Endothelial cell of umbilical vein (primary cell): ENCODE data around the gene ADAP2. TPM values are rescaled to one million over a fixed set of nuclear protein-coding genes. Genes with fewer than 3 reads are reported as not detected.
A peak's percentile ranks its signal among the peaks of the same experiment; 100 is the strongest.

Experiments used
- BruUV-seq: library from RNA; stranded (reverse); fragments of 400-500 nt; replicated peaks from 2 replicates; lab custom pipeline; 2021; lab: Mats Ljungman, UMichigan
- CTCF ChIA-PET: fragments of 300-600, 350-600 bp; sonication (Branson Sonifier 250); formaldehyde crosslinking; loops from one replicate; lab custom pipeline; 2021; ENCODE audit warnings: antibody characterized with exemption, inconsistent platforms; lab: Charles Lee
- POLR2A ChIA-PET: fragments of 300-600, 350-600 bp; sonication (Branson Sonifier 250); formaldehyde crosslinking; loops from one replicate; lab custom pipeline; 2021; ENCODE audit warnings: antibody characterized with exemption, inconsistent platforms; lab: Charles Lee
- DNase-seq: peaks from one replicate; pipeline ENCODE4 v3.0.0-alpha.2; 2011; ENCODE audit warnings: low read depth, low spot score
- FAIRE-seq: peaks from 2 replicates; lab custom pipeline; 2011; peaks lifted over from hg19 to GRCh38; lab: Jason Lieb, UNC
- H2AFZ ChIP-seq: 2 replicates; pipeline ENCODE4 v1.6.0; 2012; ENCODE audit warnings: low read depth, low read length, control low read depth, inconsistent platforms
- H3K27ac ChIP-seq: 2 replicates; pipeline ENCODE4 v1.5.1; 2011; ENCODE audit warnings: low read depth, mild to moderate bottlenecking, control low read depth, low read length, moderate library complexity; ENCODE audit not compliant: insufficient read depth
- H3K27me3 ChIP-seq, 2 experiments: 2 replicates each; pipeline versions ENCODE4 v1.6.0 to v1.6.1; 2011; ENCODE audit warnings: low read length in 2 of 2, mixed read lengths in 1 of 2; ENCODE audit not compliant: control insufficient read depth in 2 of 2, insufficient read depth in 2 of 2
- H3K36me3 ChIP-seq, 2 experiments: 2 replicates in 1 of 2; 3 replicates in 1 of 2; pipeline ENCODE4 v1.5.1; 2011; ENCODE audit warnings: low read length in 2 of 2, mild to moderate bottlenecking in 1 of 2, moderate library complexity in 1 of 2; ENCODE audit not compliant: control insufficient read depth in 2 of 2, insufficient read depth in 2 of 2; ENCODE audit errors: extremely low read depth in 1 of 2
- H3K4me1 ChIP-seq: 3 replicates; pipeline ENCODE4 v1.5.1; 2011; ENCODE audit warnings: mild to moderate bottlenecking, low read length; ENCODE audit not compliant: control insufficient read depth, insufficient read depth; ENCODE audit errors: extremely low read depth
- H3K4me2 ChIP-seq: 2 replicates; pipeline ENCODE4 v1.6.1; 2011; ENCODE audit warnings: low read length, control low read depth, mixed read lengths; ENCODE audit not compliant: insufficient read depth
- H3K4me3 ChIP-seq, 3 experiments: fragments of 200-600 bp in 1 of 3; sonication (generic), shearing (Covaris generic) in 1 of 3; replicated peaks in 1 of 3; 2 replicates each; pipeline ENCODE4 v1.5.1; 2011 to 2016; ENCODE audit warnings: control low read depth in 3 of 3, low read length in 3 of 3, mild to moderate bottlenecking in 2 of 3, inconsistent platforms in 1 of 3, low read depth in 1 of 3, moderate library complexity in 1 of 3; ENCODE audit not compliant: insufficient read depth in 1 of 3
- H3K79me2 ChIP-seq: 2 replicates; pipeline ENCODE4 v1.6.0; 2012; ENCODE audit warnings: low read length, inconsistent platforms; ENCODE audit not compliant: control insufficient read depth, insufficient read depth
- H3K9ac ChIP-seq: replicated peaks from 2 replicates; pipeline ENCODE3; 2011; ENCODE audit warnings: low read length, control low read depth; ENCODE audit not compliant: insufficient read depth; ENCODE audit errors: extremely low read depth
- H3K9me1 ChIP-seq: replicated peaks from 3 replicates; pipeline ENCODE4 v1.6.0; 2011; ENCODE audit warnings: mild to moderate bottlenecking, low read length; ENCODE audit not compliant: control insufficient read depth, insufficient read depth; ENCODE audit errors: extremely low read depth
- H3K9me3 ChIP-seq: replicated peaks from 2 replicates; pipeline ENCODE4 v1.5.1; 2012; ENCODE audit warnings: low read length, inconsistent platforms; ENCODE audit not compliant: control insufficient read depth, insufficient read depth
- H4K20me1 ChIP-seq: replicated peaks from 2 replicates; pipeline ENCODE3; 2011; ENCODE audit warnings: mild to moderate bottlenecking, low read length; ENCODE audit not compliant: control insufficient read depth, insufficient read depth; ENCODE audit errors: extremely low read depth
- EZH2 ChIP-seq: IDR thresholded peaks from 2 replicates; pipeline ENCODE4 v1.6.1; 2012; ENCODE audit warnings: borderline replicate concordance, low read depth, mild to moderate bottlenecking, moderate library complexity, low read length, inconsistent platforms; ENCODE audit not compliant: severe bottlenecking
- FOS ChIP-seq: IDR thresholded peaks from 2 replicates; pipeline ENCODE4 v1.6.1; 2011; ENCODE audit warnings: mild to moderate bottlenecking, low read length, moderate library complexity, borderline replicate concordance; ENCODE audit not compliant: insufficient read depth
- GATA2 ChIP-seq: IDR thresholded peaks from 2 replicates; pipeline ENCODE4 v1.7.0; 2011; ENCODE audit warnings: low read depth, mild to moderate bottlenecking, moderate library complexity, mixed read lengths, low read length; ENCODE audit not compliant: insufficient read length, insufficient read depth
- JUN ChIP-seq: IDR thresholded peaks from 2 replicates; pipeline ENCODE4 v1.6.1; 2011; ENCODE audit warnings: borderline replicate concordance, low read depth; ENCODE audit not compliant: insufficient read length, insufficient read depth
- MYC ChIP-seq: IDR thresholded peaks from one replicate; pipeline ENCODE4 v1.6.1; 2011; ENCODE audit warnings: mild to moderate bottlenecking, low read depth, low read length
- POLR2A ChIP-seq: IDR thresholded peaks from 2 replicates; pipeline ENCODE4 v1.6.1; 2012; ENCODE audit warnings: low read depth, mild to moderate bottlenecking, control low read depth, low read length
- dilution Hi-C: fragments of 300-500 bp; cut with MboI; formaldehyde crosslinking; loops from one replicate; pipeline ENCODE4 v1.15.0; 2019; ENCODE audit warnings: low sequenced_read_pairs; ENCODE audit not compliant: extremely low pct_ligation_motif_present
- intact Hi-C: fragments of 100-400 bp; cut with micrococcal nuclease; formaldehyde crosslinking; loops from one replicate; pipeline ENCODE4 v1.10.0; 2022
- polyA plus RNA-seq, 4 experiments: library from polyadenylated mRNA; depleted of rRNA in 3 of 4; stranded (reverse) in 3 of 4; unstranded in 1 of 4; fragments of >200 nt; gene quantifications; 2 replicates each; pipeline versions ENCODE4 v1.2.1 to v1.2.3, GENCODE V29; 2011 to 2012; ENCODE audit warnings: missing spikeins in 1 of 4
- total RNA-seq: library from RNA; stranded (reverse); gene quantifications from 2 replicates; pipeline ENCODE4 v1.2.3, GENCODE V29; 2021
- TF ChIP-seq, protein P1 (sequence below), 2 donors: IDR thresholded peaks; 1 replicate in 1 of 2; 2 replicates in 1 of 2; pipeline ENCODE4 v1.5.1; 2011; ENCODE audit warnings: low read length in 2 of 2, mild to moderate bottlenecking in 2 of 2, moderate library complexity in 2 of 2, control low read depth in 1 of 2, inconsistent platforms in 1 of 2, low read depth in 1 of 2; ENCODE audit not compliant: insufficient read depth in 1 of 2; ENCODE audit errors: extremely low read depth in 1 of 2
- TF ChIP-seq, protein P2 (sequence below): IDR thresholded peaks from 2 replicates; pipeline ENCODE4 v1.6.1; 2011; ENCODE audit not compliant: insufficient read depth, insufficient read length

Gene ADAP2
- total and polyA plus RNA-seq, 2 donors (not counting 3 experiments of a cell fraction or from before 2014, with no cell fraction given): 0.28 to 1.0 TPM

DNA sequence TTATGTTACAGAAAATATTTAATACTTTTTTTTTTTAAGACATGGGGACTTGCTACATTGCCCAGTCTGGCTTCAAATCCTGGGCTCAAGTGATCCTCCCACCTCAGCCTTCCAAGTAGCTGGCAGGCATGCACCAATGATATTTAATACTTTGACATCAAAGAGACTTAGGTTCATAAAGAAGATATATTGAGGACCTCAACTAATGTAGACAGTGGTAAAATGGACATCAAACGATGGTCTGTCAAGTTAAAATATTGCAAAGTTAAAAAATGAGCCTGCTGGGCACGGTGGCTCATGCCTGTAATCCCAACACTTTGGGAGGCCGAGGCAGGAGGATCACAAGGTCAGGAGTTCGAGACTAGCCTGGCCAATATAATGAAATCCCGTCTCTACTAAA, 24.4 kb upstream of the ADAP2 start:
- intact Hi-C loops: no loop called here
- dilution Hi-C loops: no loop called here
- H3K27ac ChIP-seq: no peak overlapping the region
- no peak for FAIRE-seq
- peaks cover 0 to 18% of the 10 kb centered on the region in 2 experiments for H3K36me3 ChIP-seq
- no peak for TF ChIP-seq FOS
- no peak for TF ChIP-seq MYC
- no peak for TF ChIP-seq JUN
- TF ChIP-seq, protein P1, sequence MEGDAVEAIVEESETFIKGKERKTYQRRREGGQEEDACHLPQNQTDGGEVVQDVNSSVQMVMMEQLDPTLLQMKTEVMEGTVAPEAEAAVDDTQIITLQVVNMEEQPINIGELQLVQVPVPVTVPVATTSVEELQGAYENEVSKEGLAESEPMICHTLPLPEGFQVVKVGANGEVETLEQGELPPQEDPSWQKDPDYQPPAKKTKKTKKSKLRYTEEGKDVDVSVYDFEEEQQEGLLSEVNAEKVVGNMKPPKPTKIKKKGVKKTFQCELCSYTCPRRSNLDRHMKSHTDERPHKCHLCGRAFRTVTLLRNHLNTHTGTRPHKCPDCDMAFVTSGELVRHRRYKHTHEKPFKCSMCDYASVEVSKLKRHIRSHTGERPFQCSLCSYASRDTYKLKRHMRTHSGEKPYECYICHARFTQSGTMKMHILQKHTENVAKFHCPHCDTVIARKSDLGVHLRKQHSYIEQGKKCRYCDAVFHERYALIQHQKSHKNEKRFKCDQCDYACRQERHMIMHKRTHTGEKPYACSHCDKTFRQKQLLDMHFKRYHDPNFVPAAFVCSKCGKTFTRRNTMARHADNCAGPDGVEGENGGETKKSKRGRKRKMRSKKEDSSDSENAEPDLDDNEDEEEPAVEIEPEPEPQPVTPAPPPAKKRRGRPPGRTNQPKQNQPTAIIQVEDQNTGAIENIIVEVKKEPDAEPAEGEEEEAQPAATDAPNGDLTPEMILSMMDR (IDR thresholded peaks at IDR 0.05; ENCODE audit: extremely low read depth in 1 of 2, insufficient read depth in 1 of 2, low read depth in 1 of 2, low read length in 2 of 2): no peak
- H4K20me1 ChIP-seq: no peaks in the 10 kb centered on the region
- H3K4me3 ChIP-seq: no peak overlapping the region
- H3K4me1 ChIP-seq: no peaks in the 10 kb centered on the region
- no peaks in the 10 kb centered on the region for H3K9me1 ChIP-seq
- H3K4me2 ChIP-seq: no peak overlapping the region
- H3K9ac ChIP-seq: no peak overlapping the region
- ChIA-PET POLR2A (interaction anchor here (0.6 kb wide), 1 partner anchor 13 kb away, joined by 3 read pairs; no protein-coding TSS in a partner anchor), CTCF (no interaction called here)
- no peaks in the 10 kb centered on the region for H3K9me3 ChIP-seq
- H3K79me2 ChIP-seq: no peaks in the 10 kb centered on the region
- H2AFZ ChIP-seq: no peak overlapping the region
- no TSS peak for BruUV-seq
- DNase-seq: no peak
- no peaks in the 10 kb centered on the region for H3K27me3 ChIP-seq

DNA sequence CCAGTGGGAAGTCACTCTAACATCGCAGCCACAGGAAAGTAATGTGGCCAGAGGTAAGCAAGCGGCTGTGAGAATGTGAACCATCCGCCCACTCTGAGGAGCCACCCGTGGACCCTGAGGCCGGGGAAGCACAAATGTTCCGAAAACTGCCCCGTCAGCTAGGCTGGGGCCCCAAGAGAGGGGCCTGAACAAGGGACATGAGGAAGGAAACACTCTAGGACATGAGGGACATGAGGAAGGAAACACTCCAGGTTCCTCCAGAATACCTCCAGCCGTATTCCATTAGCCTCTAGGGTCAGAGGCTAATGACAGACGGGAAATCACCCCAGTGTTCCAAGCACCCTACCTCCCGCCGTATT, 16.0 kb upstream of the ADAP2 start:
- Histone ChIP-seq H3K4me1 (peaks cover 6% of the 10 kb centered on the region), H3K36me3 (no peaks in the 10 kb centered on the region), H3K4me3 (peak overlapping the region; percentile 22 to 85 (median 65)), H3K9ac (peak overlapping the region; percentile 80), H4K20me1 (no peaks in the 10 kb centered on the region), H3K4me2 (peak overlapping the region; percentile 88), H3K79me2 (peaks cover 14% of the 10 kb centered on the region), H3K9me3 (no peaks in the 10 kb centered on the region), H2AFZ (peak overlapping the region; percentile 89), H3K27me3 (no peaks in the 10 kb centered on the region), H3K9me1 (no peaks in the 10 kb centered on the region), H3K27ac (peak overlapping the region; percentile 68)
- intact Hi-C loops: loop anchor here (1.0 to 10.0 kb wide), 3 partner anchors 65 to 469 kb away; partner anchors contain the start of gene RNF135
- TSS peak; percentile 80 for BruUV-seq
- no peak for FAIRE-seq
- CTCF ChIA-PET: no interaction called here
- DNase-seq: peak; percentile 31
- dilution Hi-C loops: no loop called here
- POLR2A ChIA-PET: no interaction called here
- TF ChIP-seq MYC (no peak), POLR2A (no peak), GATA2 (no peak), EZH2 (no peak), JUN (no peak), FOS (no peak)
- TF ChIP-seq, protein P2, sequence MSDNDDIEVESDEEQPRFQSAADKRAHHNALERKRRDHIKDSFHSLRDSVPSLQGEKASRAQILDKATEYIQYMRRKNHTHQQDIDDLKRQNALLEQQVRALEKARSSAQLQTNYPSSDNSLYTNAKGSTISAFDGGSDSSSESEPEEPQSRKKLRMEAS: no peak
